Measurements from ENCODE around the gene DNAJC13.

DNA sequence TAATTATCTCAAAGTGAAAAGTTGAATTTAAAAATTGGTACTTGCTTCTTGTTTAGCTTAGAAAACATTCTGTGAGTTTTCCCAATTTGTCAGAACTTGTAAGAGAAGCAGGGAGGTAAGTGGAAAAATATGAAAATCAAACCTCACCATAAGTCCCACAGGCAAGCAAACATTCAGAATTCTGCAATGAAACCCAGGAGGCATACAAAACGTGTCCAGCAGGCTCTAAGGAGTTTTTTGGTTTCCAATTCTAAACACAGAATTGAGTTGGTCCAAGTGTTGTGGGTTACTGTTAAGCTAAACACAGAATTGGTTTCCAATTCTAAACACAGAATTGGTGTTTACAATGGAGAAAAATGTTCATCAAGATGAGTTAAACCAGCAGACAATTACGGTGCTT lies 152.7 kb downstream of the DNAJC13 start:
- TF ChIP-seq GATA2 (IDR thresholded peaks at IDR 0.05; ENCODE audit: low read depth, low read length) (no peak), GATA3 (IDR thresholded peaks at IDR 0.05; ENCODE audit: low read depth, low read length) (no peak)

Measured in SH-SY5Y (cell line).